GM23248 (cell line): ENCODE data around the gene P2RY12. TPM values are rescaled to one million over a fixed set of nuclear protein-coding genes. Genes with fewer than 3 reads are reported as not detected.
A peak's percentile ranks its signal among the peaks of the same experiment; 100 is the strongest.

Source experiments
- DNase-seq: peaks from one replicate; pipeline ENCODE4 v3.0.0-alpha.2; 2015
- H2AFZ ChIP-seq: fragments of 200-600 bp; sonication (generic); 2 replicates; pipeline ENCODE4 v1.6.1; 2016; ENCODE audit warnings: antibody characterized with exemption
- H3F3A ChIP-seq: fragments of 200-600 bp; sonication (generic); 2 replicates; pipeline ENCODE4 v1.6.1; 2016; ENCODE audit warnings: mild to moderate bottlenecking, antibody characterized with exemption, mixed run types; ENCODE audit not compliant: insufficient read depth
- H3K27ac ChIP-seq: fragments of 200-600 bp; sonication (generic); 2 replicates; pipeline ENCODE4 v1.5.1; 2016; ENCODE audit warnings: mild to moderate bottlenecking
- H3K27me3 ChIP-seq: fragments of 200-600 bp; sonication (generic); replicated peaks from 2 replicates; pipeline ENCODE4 v1.6.1; 2016; ENCODE audit warnings: mild to moderate bottlenecking; ENCODE audit not compliant: insufficient read depth
- H3K36me3 ChIP-seq: fragments of 200-600 bp; sonication (generic); 2 replicates; pipeline ENCODE4 v1.6.1; 2016; ENCODE audit warnings: low read depth, mild to moderate bottlenecking
- H3K4me1 ChIP-seq: fragments of 200-600 bp; sonication (generic); 2 replicates; pipeline ENCODE4 v1.6.1; 2016; ENCODE audit warnings: mild to moderate bottlenecking; ENCODE audit not compliant: insufficient read depth
- H3K4me2 ChIP-seq: fragments of 200-600 bp; sonication (generic); one replicate; pipeline ENCODE4 v1.6.1; 2016; ENCODE audit warnings: mild to moderate bottlenecking; ENCODE audit not compliant: unreplicated experiment
- H3K4me3 ChIP-seq: fragments of 200-600 bp; sonication (generic); 2 replicates; pipeline ENCODE4 v1.5.1; 2016; ENCODE audit warnings: mild to moderate bottlenecking
- H3K79me2 ChIP-seq: fragments of 200-600 bp; sonication (generic); 2 replicates; pipeline ENCODE4 v1.6.1; 2016; ENCODE audit warnings: mild to moderate bottlenecking; ENCODE audit not compliant: insufficient read depth
- H3K9ac ChIP-seq: fragments of 200-600 bp; sonication (generic); 2 replicates; pipeline ENCODE4 v1.6.1; 2016; ENCODE audit warnings: mild to moderate bottlenecking
- H3K9me2 ChIP-seq: fragments of 200-600 bp; sonication (generic); 2 replicates; pipeline ENCODE4 v1.6.1; 2016; ENCODE audit warnings: mixed run types, mild to moderate bottlenecking, moderate library complexity; ENCODE audit not compliant: insufficient read depth
- H3K9me3 ChIP-seq: fragments of 200-600 bp; sonication (generic); one replicate; pipeline ENCODE4 v1.6.1; 2017; ENCODE audit warnings: low read depth
- H4K20me1 ChIP-seq: fragments of 200-600 bp; sonication (generic); 2 replicates; pipeline ENCODE4 v1.6.0; 2016; ENCODE audit not compliant: insufficient read depth
- EZH2 ChIP-seq: fragments of 200-600 bp; sonication (generic); IDR thresholded peaks from 2 replicates; pipeline ENCODE4 v1.6.1; 2018; ENCODE audit warnings: antibody characterized with exemption, mild to moderate bottlenecking; ENCODE audit not compliant: insufficient read depth, poor library complexity, severe bottlenecking
- EZH2phosphoT487 ChIP-seq: fragments of 200-600 bp; sonication (generic); IDR thresholded peaks from 2 replicates; pipeline ENCODE4 v1.6.1; 2018; ENCODE audit warnings: antibody characterized with exemption, moderate library complexity, mild to moderate bottlenecking, low read depth; ENCODE audit not compliant: insufficient read depth
- WGBS, 2 experiments: methylation state at CpG; one replicate each; pipeline ENCODE4 v1.1.6; 2015 to 2017; ENCODE audit warnings: low lambda C conversion rate in 2 of 2, low coverage in 1 of 2; ENCODE audit errors: missing lambda C conversion rate in 2 of 2; 5-methylcytosine and 5-hydroxymethylcytosine counted together
- in situ Hi-C: fragments of 300-500 bp; cut with MboI; formaldehyde crosslinking; loops from 2 replicates; pipeline ENCODE4 v1.15.0; 2020
- polyA plus RNA-seq: library from polyadenylated mRNA; unstranded; fragments of >200 nt; fragmentation: Nextera tagmentation; extraction: Ambion mirVana; gene quantifications from 2 replicates; pipeline ENCODE4 v1.2.1, GENCODE V29; 2016
- total RNA-seq: library from RNA; depleted of rRNA; stranded (reverse); fragments of >200 nt; shearing (Covaris generic); gene quantifications from 2 replicates; pipeline ENCODE4 v1.2.3, GENCODE V29; 2014

The P2RY12 gene
- total and polyA plus RNA-seq, 2 experiments from 2014 or later = not detected

DNA sequence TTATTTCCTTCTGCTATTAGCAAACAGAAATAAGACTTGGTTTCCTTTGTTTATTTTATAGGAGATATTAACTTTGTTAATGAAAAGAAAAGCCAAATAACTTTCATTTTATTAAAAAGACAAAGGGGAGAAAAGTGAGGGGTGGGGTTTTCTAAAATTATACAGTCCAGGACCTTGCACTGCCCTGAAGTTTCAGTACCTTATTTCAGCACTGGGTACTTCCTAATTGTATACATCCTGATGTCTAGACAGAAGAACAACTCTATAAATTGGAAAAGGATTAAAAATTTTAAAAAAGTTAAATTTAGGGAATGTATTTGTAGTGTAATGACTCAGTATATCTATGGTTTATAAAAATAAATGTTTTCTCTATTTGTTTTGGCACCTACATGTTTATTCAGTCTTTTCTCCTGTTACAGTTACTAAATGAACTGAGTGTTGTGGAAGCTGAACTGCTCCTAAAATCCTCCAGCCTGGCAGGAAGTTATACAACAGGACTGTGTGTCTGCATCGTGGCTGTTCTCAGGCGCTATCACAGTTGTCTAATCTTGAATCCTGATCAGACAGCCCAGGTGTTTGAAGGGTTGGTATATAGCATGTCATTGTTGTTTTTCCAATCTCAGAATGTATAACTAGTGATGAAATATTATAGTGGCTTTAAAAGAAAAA is 27.6 kb downstream of the P2RY12 start:
- 0 out of 2 replicates have a peak, but pooled peaks cover 3% of the 10 kb centered on the region for H3K4me1 ChIP-seq
- TF ChIP-seq EZH2 = no peak
- no peak for TF ChIP-seq EZH2phosphoT487
- 80 to 87% methylated on average over 2 of the region's 2 CpGs for WGBS, 2 experiments
- H2AFZ ChIP-seq = peak overlapping the region; percentile 33; the same call in 1 of the 2 replicates
- in situ Hi-C loops = no loop called here
- no peak overlapping the region for H3K4me2 ChIP-seq
- no peaks in the 10 kb centered on the region for H3K27me3 ChIP-seq
- no peaks in the 10 kb centered on the region for H3K9me3 ChIP-seq
- no peaks in the 10 kb centered on the region for H3K36me3 ChIP-seq
- no peaks in the 10 kb centered on the region for H4K20me1 ChIP-seq
- H3K27ac ChIP-seq = no peak overlapping the region
- H3K79me2 ChIP-seq = no peaks in the 10 kb centered on the region
- no peak overlapping the region for H3K9ac ChIP-seq
- H3K4me3 ChIP-seq = no peak overlapping the region
- no peak for DNase-seq
- no peaks in the 10 kb centered on the region for H3K9me2 ChIP-seq
- H3F3A ChIP-seq = no peaks in the 10 kb centered on the region

- Histone ChIP-seq H3K4me2 (no peak overlapping the region), H2AFZ (no peak overlapping the region; the same call in 1 of the 2 replicates), H3K4me3 (no peak overlapping the region), H3K4me1 (no peaks in the 10 kb centered on the region), H3K9me2 (no peaks in the 10 kb centered on the region), H3K9ac (no peak overlapping the region), H4K20me1 (no peaks in the 10 kb centered on the region), H3K27ac (no peak overlapping the region), H3K27me3 (no peaks in the 10 kb centered on the region), H3K79me2 (no peaks in the 10 kb centered on the region), H3F3A (no peaks in the 10 kb centered on the region), H3K9me3 (no peaks in the 10 kb centered on the region), H3K36me3 (no peaks in the 10 kb centered on the region)
- DNase-seq = no peak
- WGBS, 2 experiments = 83 to 87% methylated on average over 4 of the region's 4 CpGs
- in situ Hi-C loops = no loop called here
- TF ChIP-seq EZH2phosphoT487 (no peak), EZH2 (no peak)
Measured at GRCh38 chr3:151351648-151352047, 32.9 kb downstream of the P2RY12 start.

- H2AFZ ChIP-seq = no peak overlapping the region; the same call in 1 of the 2 replicates
- H4K20me1 ChIP-seq = no peaks in the 10 kb centered on the region
- H3K9me2 ChIP-seq = no peaks in the 10 kb centered on the region
- TF ChIP-seq EZH2 (no peak), EZH2phosphoT487 (no peak)
- no peak overlapping the region for H3K4me2 ChIP-seq
- no peaks in the 10 kb centered on the region for H3K27me3 ChIP-seq
- no peaks in the 10 kb centered on the region for H3K36me3 ChIP-seq
- WGBS, 2 experiments = 47 to 68% methylated on average over 1 of the region's 1 CpG
- no peak overlapping the region for H3K9ac ChIP-seq
- no peak overlapping the region for H3K27ac ChIP-seq
- no peak overlapping the region for H3K4me3 ChIP-seq
- in situ Hi-C loops = no loop called here
- no peaks in the 10 kb centered on the region for H3K79me2 ChIP-seq
- H3K4me1 ChIP-seq = peaks cover 2% of the 10 kb centered on the region
- H3F3A ChIP-seq = peaks cover 1% of the 10 kb centered on the region
- no peaks in the 10 kb centered on the region for H3K9me3 ChIP-seq
- no peak for DNase-seq
Measured at GRCh38 chr3:151351219-151351618, 33.3 kb downstream of the P2RY12 start.

GRCh38 chr3:151350656-151351055 is 33.9 kb downstream of the P2RY12 start:
- Histone ChIP-seq H3K4me2 (no peak overlapping the region), H3K9me3 (no peaks in the 10 kb centered on the region), H3F3A (peaks cover 6% of the 10 kb centered on the region), H3K4me3 (no peak overlapping the region), H3K27ac (no peak overlapping the region), H3K9ac (no peak overlapping the region), H3K27me3 (no peaks in the 10 kb centered on the region), H3K4me1 (peaks cover 6% of the 10 kb centered on the region), H2AFZ (no peak overlapping the region), H3K36me3 (no peaks in the 10 kb centered on the region), H4K20me1 (no peaks in the 10 kb centered on the region), H3K9me2 (no peaks in the 10 kb centered on the region), H3K79me2 (no peaks in the 10 kb centered on the region)
- 85 to 95% methylated on average over 1 of the region's 1 CpG for WGBS, 2 experiments
- in situ Hi-C loops = no loop called here
- no peak for TF ChIP-seq EZH2phosphoT487
- TF ChIP-seq EZH2 = no peak
- DNase-seq = no peak
